SK-N-MC (cell line): ENCODE results near the gene SNX30.

Experiments
- DNase-seq: peaks from one replicate; pipeline ENCODE4 v3.0.0-alpha.2; 2011; ENCODE audit warnings: low read depth, low spot score
- H3K27ac ChIP-seq: fragments of 200-600 bp; sonication (generic); 2 replicates; pipeline ENCODE4 v1.5.1; 2016; ENCODE audit warnings: mixed run types
- H3K36me3 ChIP-seq: fragments of 200-600 bp; sonication (generic); 2 replicates; pipeline ENCODE4 v1.6.1; 2017; ENCODE audit warnings: antibody characterized with exemption, low read length, mixed read lengths; ENCODE audit not compliant: insufficient read depth
- H3K4me3 ChIP-seq: fragments of 200-600 bp; sonication (generic); 2 replicates; pipeline ENCODE4 v1.5.1; 2016
- H3K9ac ChIP-seq: fragments of 200-600 bp; sonication (generic); 2 replicates; pipeline ENCODE4 v1.8.0; 2017; ENCODE audit warnings: mixed run types, mixed read lengths; ENCODE audit not compliant: insufficient read length
- H3K9me3 ChIP-seq: fragments of 200-600 bp; sonication (generic); 2 replicates; pipeline ENCODE4 v1.6.1; 2017; ENCODE audit warnings: low read depth, mild to moderate bottlenecking, antibody characterized with exemption, low read length, moderate library complexity, mixed read lengths
- EZH2 ChIP-seq: fragments of 200-600 bp; sonication (generic); IDR thresholded peaks from one replicate; pipeline ENCODE4 v1.6.1; 2017; ENCODE audit warnings: antibody characterized with exemption
- FOXP2 ChIP-seq: optimal IDR thresholded peaks from 2 replicates; pipeline ENCODE3; 2011; ENCODE audit warnings: mild to moderate bottlenecking, moderate library complexity; ENCODE audit not compliant: insufficient read depth; ENCODE audit errors: extremely low read length, control extremely low read depth
- POLR2AphosphoS5 ChIP-seq: IDR thresholded peaks from 2 replicates; pipeline ENCODE4 v1.6.1; 2012; ENCODE audit warnings: mild to moderate bottlenecking, low read depth, low read length, borderline replicate concordance

SNX30 gene

GRCh38 chr9:112750016-112750763 is at the start of gene SNX30:
TSS of gene SNX30 (plus strand) at chr9:112750760. CDS start at chr9:112751002, 242 bp downstream.
- DNase-seq: no peak
- Histone ChIP-seq H3K9me3 (no peaks in the 10 kb centered on the region), H3K36me3 (no peaks in the 10 kb centered on the region), H3K4me3 (peak within 1 kb of the TSS; percentile 84), H3K27ac (no peak within 1 kb of the TSS), H3K9ac (peak within 1 kb of the TSS; percentile 69)
- TF ChIP-seq POLR2AphosphoS5 (peak; percentile 81; the same call in 1 of the 2 replicates), FOXP2 (no peak)

- Histone ChIP-seq H3K9me3 (no peaks in the 10 kb centered on the region), H3K4me3 (no peak overlapping the region), H3K9ac (no peak overlapping the region), H3K27ac (no peak overlapping the region), H3K36me3 (no peaks in the 10 kb centered on the region; the same call in 1 of the 2 replicates)
- no peak for DNase-seq
- TF ChIP-seq EZH2 (no peak), POLR2AphosphoS5 (no peak), FOXP2 (no peak)
Observed at GRCh38 chr9:112703304-112703703, 47.3 kb upstream of the SNX30 start.

- Histone ChIP-seq H3K27ac (no peak overlapping the region), H3K9ac (no peak overlapping the region), H3K9me3 (no peaks in the 10 kb centered on the region), H3K4me3 (no peak overlapping the region), H3K36me3 (no peaks in the 10 kb centered on the region; the same call in 1 of the 2 replicates)
- TF ChIP-seq EZH2 (no peak), FOXP2 (no peak), POLR2AphosphoS5 (no peak)
- peak; percentile 57 for DNase-seq
Observed at GRCh38 chr9:112705768-112706427, 44.7 kb upstream of the SNX30 start.

- TF ChIP-seq FOXP2 (no peak), POLR2AphosphoS5 (no peak), EZH2 (no peak)
- H3K9ac ChIP-seq: no peak overlapping the region
- H3K4me3 ChIP-seq: no peak overlapping the region
- peaks cover 23% of the 10 kb centered on the region for H3K36me3 ChIP-seq
- H3K27ac ChIP-seq: no peak overlapping the region
- DNase-seq: no peak
- 0 out of 2 replicates have a peak, but pooled peaks cover 4% of the 10 kb centered on the region for H3K9me3 ChIP-seq
Observed at GRCh38 chr9:112711050-112711689, 39.4 kb upstream of the SNX30 start.

- H3K9me3 ChIP-seq: 0 out of 2 replicates have a peak, but pooled peaks cover 4% of the 10 kb centered on the region
- no peak overlapping the region for H3K4me3 ChIP-seq
- no peak overlapping the region for H3K9ac ChIP-seq
- H3K27ac ChIP-seq: no peak overlapping the region
- TF ChIP-seq FOXP2 (no peak), EZH2 (no peak), POLR2AphosphoS5 (no peak)
- H3K36me3 ChIP-seq: peaks cover 23% of the 10 kb centered on the region
- DNase-seq: no peak
Observed at GRCh38 chr9:112712678-112713077, 37.9 kb upstream of the SNX30 start.

GRCh38 chr9:112717661-112718331 is 32.8 kb upstream of the SNX30 start, which contains the start of gene INIP:
TSS of gene INIP (minus strand) at chr9:112718117. CDS start at chr9:112716485, 1,632 bp downstream.
- peak within 1 kb of the TSS; percentile 78 for H3K27ac ChIP-seq
- peaks cover 12% of the 10 kb centered on the region for H3K36me3 ChIP-seq
- peak within 1 kb of the TSS; percentile 83 for H3K4me3 ChIP-seq
- TF ChIP-seq FOXP2: no peak
- TF ChIP-seq POLR2AphosphoS5: peak; percentile 83
- DNase-seq: peak; percentile 75
- H3K9ac ChIP-seq: peak within 1 kb of the TSS; percentile 85
- H3K9me3 ChIP-seq: no peaks in the 10 kb centered on the region

GRCh38 chr9:112719241-112719691 is 31.3 kb upstream of the SNX30 start:
- no peaks in the 10 kb centered on the region for H3K9me3 ChIP-seq
- no peak for TF ChIP-seq FOXP2
- no peak for TF ChIP-seq POLR2AphosphoS5
- no peak for TF ChIP-seq EZH2
- peak overlapping the region; percentile 78 for H3K27ac ChIP-seq
- no peak overlapping the region for H3K4me3 ChIP-seq
- no peak overlapping the region for H3K9ac ChIP-seq
- no peak for DNase-seq
- H3K36me3 ChIP-seq: peaks cover 5% of the 10 kb centered on the region; the same call in 1 of the 2 replicates
